K562 (cell line): Measurements from ENCODE around the gene PDE6D. TPM values are rescaled to one million over a fixed set of nuclear protein-coding genes. Genes with fewer than 3 reads are reported as not detected.

Experiments
- EGR1 ChIP-seq: fragments of 450-650 bp; conservative IDR thresholded peaks from 2 replicates; pipeline ENCODE4 v1.6.1; 2017; ENCODE audit warnings: mild to moderate bottlenecking
- ELK3 ChIP-seq: fragments of 450-650 bp; formaldehyde crosslinking; IDR thresholded peaks from 2 replicates; pipeline ENCODE4 v1.4.0; 2020; ENCODE audit warnings: mild to moderate bottlenecking
- FOS ChIP-seq: IDR thresholded peaks from 3 replicates; pipeline ENCODE4 v1.6.1; 2011; ENCODE audit not compliant: insufficient read length; ENCODE audit errors: extremely low read depth
- FOXK1 ChIP-seq: sonication (generic); formaldehyde crosslinking; IDR thresholded peaks from 2 replicates; pipeline ENCODE4 v1.8.0; 2022; ENCODE audit warnings: missing genetic modification reagents, mild to moderate bottlenecking, borderline replicate concordance
- IRF1 ChIP-seq: sonication (generic); formaldehyde crosslinking; IDR thresholded peaks from 2 replicates; pipeline ENCODE4 v1.8.0; 2022; ENCODE audit warnings: missing genetic modification reagents, mild to moderate bottlenecking, borderline replicate concordance
- L3MBTL2 ChIP-seq: fragments of 450-650 bp; IDR thresholded peaks from 2 replicates; pipeline ENCODE4 v1.6.1; 2016; ENCODE audit warnings: mild to moderate bottlenecking, moderate library complexity
- MYBL2 ChIP-seq, 2 experiments: fragments of 450-650 bp in 1 of 2; sonication (generic) in 1 of 2; formaldehyde crosslinking in 1 of 2; IDR thresholded peaks; 2 replicates each; pipeline versions ENCODE4 v1.6.1 to v1.8.1; 2017 to 2022; ENCODE audit warnings: borderline replicate concordance in 1 of 2, inconsistent platforms in 1 of 2, low read depth in 1 of 2, mild to moderate bottlenecking in 1 of 2, missing genetic modification reagents in 1 of 2, moderate library complexity in 1 of 2
- POLR2B ChIP-seq: fragments of 450-650 bp; IDR thresholded peaks from 2 replicates; pipeline ENCODE4 v1.6.1; 2018; ENCODE audit warnings: low read depth; ENCODE audit not compliant: partially characterized antibody
- PTRF ChIP-seq: fragments of 450-650 bp; IDR thresholded peaks from 2 replicates; pipeline ENCODE4 v1.6.1; 2016; ENCODE audit warnings: mild to moderate bottlenecking, missing genetic modification characterization, missing compliant biosample characterization
- SP1 ChIP-seq: sonication (generic); formaldehyde crosslinking; IDR thresholded peaks from 2 replicates; pipeline ENCODE4 v1.8.1; 2022; ENCODE audit warnings: mild to moderate bottlenecking, missing genetic modification reagents
- STAT6 ChIP-seq: sonication (generic); formaldehyde crosslinking; IDR thresholded peaks from 2 replicates; pipeline ENCODE4 v1.8.1; 2023; ENCODE audit warnings: mild to moderate bottlenecking, missing genetic modification reagents
- TEAD1 ChIP-seq, 2 experiments: fragments of 450-650 bp in 1 of 2; sonication (generic) in 1 of 2; formaldehyde crosslinking; IDR thresholded peaks; 2 replicates each; pipeline versions ENCODE4 v1.4.0 to v1.8.0; 2020 to 2022; ENCODE audit warnings: mild to moderate bottlenecking in 2 of 2, missing genetic modification reagents in 1 of 2
- TRIM28 ChIP-seq: fragments of 450-650 bp; IDR thresholded peaks from 2 replicates; pipeline ENCODE4 v1.6.1; 2017
- ZBTB43 ChIP-seq: sonication (generic); formaldehyde crosslinking; IDR thresholded peaks from 2 replicates; pipeline ENCODE4 v1.8.0; 2023; ENCODE audit warnings: mild to moderate bottlenecking, missing genetic modification reagents
- ZNF280A ChIP-seq: fragments of 450-650 bp; IDR thresholded peaks from 2 replicates; pipeline ENCODE4 v1.6.1; 2018; ENCODE audit warnings: mild to moderate bottlenecking, low read depth; ENCODE audit not compliant: partially characterized antibody
- ZNF436 ChIP-seq: fragments of 250-450, 450-650 bp; sonication (Bioruptor Pico); formaldehyde crosslinking; IDR thresholded peaks from 2 replicates; pipeline ENCODE4 v1.7.0; 2020; ENCODE audit warnings: mild to moderate bottlenecking
- ZNF668 ChIP-seq: fragments of 250-450 bp; sonication (Bioruptor Pico); IDR thresholded peaks from 2 replicates; pipeline ENCODE4 v1.8.0; 2022; ENCODE audit warnings: mild to moderate bottlenecking, inconsistent platforms
- ZNF77 ChIP-seq: fragments of 250-450 bp; sonication (Bioruptor Pico); IDR thresholded peaks from 2 replicates; pipeline ENCODE4 v1.5.0; 2020
- polyA plus RNA-seq, 8 experiments: library from polyadenylated mRNA; depleted of rRNA in 4 of 8; stranded (reverse) in 5 of 8; unstranded in 3 of 8; fragments of >200 nt; fragmentation: Nextera tagmentation in 2 of 8; fragmentation: Illumina TruSeq in 1 of 8; extraction: Ambion mirVana in 2 of 8; extraction: Trizol in 1 of 8; gene quantifications; 2 replicates each; pipeline versions ENCODE4 v1.2.1 to v1.2.3, GENCODE V29; 2011 to 2014; ENCODE audit warnings: inconsistent platforms in 1 of 8, missing spikeins in 1 of 8
- total RNA-seq, 7 experiments: library from RNA; depleted of rRNA in 6 of 7; stranded (reverse); fragments of >200 nt in 6 of 7; fragmentation: Illumina TruSeq in 2 of 7; extraction: Trizol in 2 of 7; gene quantifications; 2 replicates each; pipeline versions ENCODE4 v1.2.1 to v1.2.3, GENCODE V29; 2011 to 2021; ENCODE audit warnings: low replicate concordance in 1 of 7

The PDE6D gene
- total and polyA plus RNA-seq, 9 of the 15 experiments (the other 6 are each of a cell fraction or from before 2014, with no cell fraction given), result 0.65 to 11.6 (median 7.0) TPM

- TF ChIP-seq STAT6 (CRISPR knock-in tag) (no peak), ZNF668 (CRISPR knock-in tag) (no peak), ZNF436 (no peak), L3MBTL2 (peak; percentile 67), FOXK1 (no peak), EGR1 (0 out of 2 replicates have a peak, but pooled peaks have one; percentile 7), SP1 (CRISPR knock-in tag) (peak; percentile 64), ZBTB43 (CRISPR knock-in tag) (no peak), ZNF77 (CRISPR knock-in tag) (no peak), TRIM28 (no peak), ELK3 (CRISPR knock-in tag) (no peak), FOS (peak; percentile 97), PTRF (tag) (no peak), TEAD1 (CRISPR knock-in tag; IDR thresholded peaks at IDR 0.05) (peak; percentile 63 to 77; a peak in 1 of 4 replicates), MYBL2 (IDR thresholded peaks at IDR 0.05; ENCODE audit: low read depth) (no peak), MYBL2 (CRISPR knock-in tag; IDR thresholded peaks at IDR 0.05; ENCODE audit: borderline replicate concordance) (no peak), POLR2B (no peak), ZNF280A (no peak), IRF1 (no peak)
Observed at GRCh38 chr2:231780909-231781797, at the start of gene PDE6D (continued).
